Measurements from ENCODE around the gene HDGFL2. TPM values are rescaled to one million over a fixed set of nuclear protein-coding genes. Genes with fewer than 3 reads are reported as not detected.

HDGFL2 gene
- total RNA-seq, 1 experiment from 2014 or later = 75.2 TPM

DNA sequence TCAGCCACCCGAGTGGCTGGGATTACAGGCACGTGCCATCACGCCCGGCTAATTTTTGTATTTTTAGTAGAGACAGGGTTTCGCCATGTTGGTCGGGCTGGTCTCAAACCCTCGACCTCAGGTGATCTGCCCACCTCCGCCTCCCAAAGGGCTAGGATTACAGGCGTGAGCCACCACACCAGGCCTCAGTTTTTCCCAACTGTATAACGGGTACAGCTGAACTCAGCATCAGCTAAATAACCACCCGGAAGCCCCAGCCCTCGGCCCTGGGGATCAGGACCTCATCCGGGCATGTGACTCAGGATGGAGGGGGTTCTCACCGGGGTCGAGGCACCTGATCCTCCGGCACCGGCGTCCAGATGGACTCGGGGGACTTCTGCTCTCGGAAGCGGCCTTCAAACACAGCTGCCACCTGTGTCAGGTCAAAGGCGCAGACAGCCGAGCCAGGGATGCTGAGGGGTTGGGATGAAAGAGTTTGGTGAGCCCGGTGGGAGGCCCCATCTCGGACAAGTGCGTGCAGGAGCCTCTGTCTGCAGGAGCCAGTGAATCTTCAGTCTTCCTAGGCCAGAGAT, 78.5 kb downstream of the HDGFL2 start:
- ChIA-PET RAD21 (ENCODE audit: low non-redundant PET in 1 of 2, low total read pairs in 2 of 2, uncharacterized antibody in 2 of 2, unreplicated experiment in 2 of 2) (no interaction called here), POLR2A (interaction anchor here (0.6 kb wide), 1 partner anchor 563 kb away, joined by 3 read pairs; no protein-coding TSS in a partner anchor), CTCF (no interaction called here)
- DNase-seq (ENCODE audit: low read depth, low spot score) (no peak), ATAC-seq (no peak)
- no peaks in the 10 kb centered on the region for H4K20me1 ChIP-seq (ENCODE audit: insufficient read depth)
- intact Hi-C loops (cut with micrococcal nuclease) = no loop called here
- no peaks in the 10 kb centered on the region for H3K27me3 ChIP-seq (ENCODE audit: insufficient read depth, low read length)
- H3K27ac ChIP-seq (ENCODE audit: low read depth, low read length) = no peak overlapping the region
- no peaks in the 10 kb centered on the region for H3K9me3 ChIP-seq (ENCODE audit: control insufficient read depth in 1 of 2, insufficient read depth in 1 of 2, low read depth in 1 of 2, low read length in 2 of 2)
- no peak overlapping the region for H2AFZ ChIP-seq (ENCODE audit: low read depth, low read length, poor library complexity, severe bottlenecking)
- no peaks in the 10 kb centered on the region for H3K4me1 ChIP-seq (ENCODE audit: control insufficient read depth in 1 of 2, insufficient read depth in 2 of 2, low read length in 2 of 2)
- no peak overlapping the region for H3K4me3 ChIP-seq (replicated peaks in 1 of 2; ENCODE audit: low read depth in 1 of 2, low read length in 2 of 2)
- H3K9me2 ChIP-seq (ENCODE audit: insufficient read depth) = no peaks in the 10 kb centered on the region
- H3K4me2 ChIP-seq (ENCODE audit: low read length) = no peak overlapping the region
- TF ChIP-seq POLR2AphosphoS5 (IDR thresholded peaks at IDR 0.05; ENCODE audit: low read depth, low read length) (no peak), EZH2phosphoT487 (IDR thresholded peaks at IDR 0.05; ENCODE audit: borderline replicate concordance) (no peak), ATF3 (IDR thresholded peaks at IDR 0.05) (no peak), CBX3 (IDR thresholded peaks at IDR 0.05; ENCODE audit: low read depth) (no peak), CTCF (IDR thresholded peaks at IDR 0.05 in 2 of 3, conservative IDR thresholded peaks at IDR 0.05 in 1 of 3; ENCODE audit: borderline replicate concordance in 1 of 3, insufficient read depth in 1 of 3, low read depth in 2 of 3, low read length in 2 of 3) (no peak), TCF7L2 (IDR thresholded peaks at IDR 0.05; ENCODE audit: borderline replicate concordance, extremely low read depth, insufficient read depth, insufficient read length) (no peak), POLR2A (IDR thresholded peaks at IDR 0.05; ENCODE audit: borderline replicate concordance, extremely low read depth, insufficient read depth, insufficient read length) (no peak), ZFX (IDR thresholded peaks at IDR 0.05) (no peak)
- BruUV-seq (replicated peaks) = no TSS peak
- H3K36me3 ChIP-seq (ENCODE audit: control insufficient read depth in 1 of 2, insufficient read depth in 2 of 2, low read length in 2 of 2) = peaks cover 23 to 51% of the 10 kb centered on the region in 2 experiments
- H3K9ac ChIP-seq (ENCODE audit: low read length) = no peak overlapping the region
- no peaks in the 10 kb centered on the region for H3K79me2 ChIP-seq (ENCODE audit: insufficient read depth, low read length)

Small RNA genes within 50 kb of the gene (microRNA-seq; reads per million reads assigned to microRNA genes)
- 7.7 reads per million, percentile 21 among the genes with 10 or more reads in this experiment for gene MIR4746 (ENCODE audit: borderline number of aligned reads)

Other genes with a start within 250 kb of the HDGFL2 start
- gene EBI3, start 242.8 kb upstream of the HDGFL2 start, total RNA-seq (2021; ENCODE audit: unreplicated experiment) = 1.2 TPM
- gene YJU2, start 225.2 kb upstream of the HDGFL2 start, total RNA-seq (2021; ENCODE audit: unreplicated experiment) = 26.9 TPM
- gene SHD, start 193.0 kb upstream of the HDGFL2 start, total RNA-seq (2021; ENCODE audit: unreplicated experiment) = 2.0 TPM
- gene TMIGD2, start 169.9 kb upstream of the HDGFL2 start, total RNA-seq (2021; ENCODE audit: unreplicated experiment) = not detected
- gene FSD1, start 167.7 kb upstream of the HDGFL2 start, total RNA-seq (2021; ENCODE audit: unreplicated experiment) = 20.1 TPM
- 2.1 TPM for gene STAP2, start 133.5 kb upstream of the HDGFL2 start, total RNA-seq (2021; ENCODE audit: unreplicated experiment)
- gene MPND, start 128.7 kb upstream of the HDGFL2 start, total RNA-seq (2021; ENCODE audit: unreplicated experiment) = 24.3 TPM
- 86.0 TPM for gene SH3GL1, start 71.8 kb upstream of the HDGFL2 start, total RNA-seq (2021; ENCODE audit: unreplicated experiment)
- gene CHAF1A, start 69.7 kb upstream of the HDGFL2 start, total RNA-seq (2021; ENCODE audit: unreplicated experiment) = 69.9 TPM
- gene UBXN6, start 14.5 kb upstream of the HDGFL2 start, total RNA-seq (2021; ENCODE audit: unreplicated experiment) = 76.5 TPM
- 2.3 TPM for gene PLIN4, start 46.2 kb downstream of the HDGFL2 start, total RNA-seq (2021; ENCODE audit: unreplicated experiment)
- gene PLIN5, start 62.9 kb downstream of the HDGFL2 start, total RNA-seq (2021; ENCODE audit: unreplicated experiment) = 8.1 TPM
- 1.3 TPM for gene LRG1, start 67.7 kb downstream of the HDGFL2 start, total RNA-seq (2021; ENCODE audit: unreplicated experiment)
- gene SEMA6B, start 87.4 kb downstream of the HDGFL2 start, total RNA-seq (2021; ENCODE audit: unreplicated experiment) = 58.4 TPM
- 22.2 TPM for gene TNFAIP8L1, start 167.2 kb downstream of the HDGFL2 start, total RNA-seq (2021; ENCODE audit: unreplicated experiment)
- 110 TPM for gene MYDGF, start 198.0 kb downstream of the HDGFL2 start, total RNA-seq (2021; ENCODE audit: unreplicated experiment)